HG03378 (cell line): Measurements from ENCODE around the gene SPACA6.
A peak's percentile ranks its signal among the peaks of the same experiment; 100 is the strongest.

Source experiments
- ATAC-seq: cut with Tn5 transposase; IDR thresholded peaks from one replicate; pipeline ENCODE4 v1.9.1; 2021; ENCODE audit warnings: mild to moderate bottlenecking, moderate library complexity; ENCODE audit not compliant: unreplicated experiment

The SPACA6 gene

DNA sequence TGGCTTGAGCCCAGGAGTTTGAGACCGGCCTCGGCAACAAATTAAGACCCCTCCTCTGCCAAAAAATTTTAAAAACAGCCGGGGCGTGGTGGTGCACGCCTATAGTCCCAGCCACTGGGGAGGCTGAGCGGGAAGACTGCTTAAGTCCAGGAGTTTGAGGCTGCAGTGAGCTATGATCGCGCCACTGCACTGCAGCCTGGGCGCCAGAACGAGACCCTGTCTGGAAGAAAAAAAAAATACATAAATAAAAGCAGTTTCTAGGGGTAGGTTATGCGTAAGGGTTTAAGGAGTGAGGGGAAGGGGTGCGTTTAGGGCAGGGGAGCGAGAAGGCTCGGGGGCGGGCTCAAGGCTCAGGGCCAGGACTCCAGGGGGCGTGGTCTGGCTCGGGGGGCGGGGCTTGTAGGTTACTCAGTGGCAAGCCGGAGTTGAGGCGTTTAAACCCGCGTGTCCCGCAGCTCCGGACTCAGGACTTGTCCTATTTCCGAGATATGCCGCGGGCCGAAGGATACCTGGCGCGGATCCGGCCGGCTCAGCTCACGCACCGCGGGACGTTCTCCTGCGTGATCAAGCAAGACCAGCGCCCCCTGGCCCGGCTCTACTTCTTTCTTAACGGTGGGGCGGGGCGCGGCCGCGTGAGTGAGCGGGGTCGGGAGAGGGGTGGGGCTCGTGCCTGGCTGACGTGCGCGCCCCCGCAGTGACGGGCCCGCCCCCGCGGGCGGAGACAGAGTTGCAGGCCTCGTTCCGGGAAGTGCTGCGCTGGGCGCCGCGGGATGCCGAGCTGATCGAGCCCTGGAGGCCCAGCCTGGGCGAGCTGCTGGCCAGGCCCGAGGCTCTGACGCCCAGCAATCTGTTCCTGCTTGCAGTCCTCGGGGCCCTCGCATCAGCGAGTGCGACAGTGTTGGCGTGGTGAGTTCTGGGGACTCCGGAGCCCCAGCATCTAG is 10.7 kb downstream of the SPACA6 start:
- ATAC-seq: peak; percentile 82

DNA sequence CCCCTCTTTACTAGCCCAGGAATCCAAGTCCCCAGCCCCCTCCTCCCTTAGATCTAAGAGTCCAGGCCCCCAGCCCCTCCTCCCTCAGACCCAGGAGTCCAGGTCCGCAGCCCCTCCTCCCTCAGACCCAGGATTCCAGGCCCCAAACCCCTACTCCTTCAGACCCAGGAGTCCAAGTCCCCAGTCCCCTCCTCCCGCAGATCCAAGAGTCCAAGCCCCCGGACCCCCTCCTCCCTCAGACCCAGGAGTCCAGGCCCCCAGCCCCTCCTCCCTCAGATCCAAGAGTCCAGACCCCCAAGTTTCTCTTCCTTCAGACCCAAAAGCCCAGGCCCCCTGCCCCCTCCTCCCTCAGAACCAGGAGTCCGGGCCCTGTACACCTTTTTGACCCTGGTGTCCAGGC is 11.5 kb downstream of the SPACA6 start:
- ATAC-seq: no peak

DNA sequence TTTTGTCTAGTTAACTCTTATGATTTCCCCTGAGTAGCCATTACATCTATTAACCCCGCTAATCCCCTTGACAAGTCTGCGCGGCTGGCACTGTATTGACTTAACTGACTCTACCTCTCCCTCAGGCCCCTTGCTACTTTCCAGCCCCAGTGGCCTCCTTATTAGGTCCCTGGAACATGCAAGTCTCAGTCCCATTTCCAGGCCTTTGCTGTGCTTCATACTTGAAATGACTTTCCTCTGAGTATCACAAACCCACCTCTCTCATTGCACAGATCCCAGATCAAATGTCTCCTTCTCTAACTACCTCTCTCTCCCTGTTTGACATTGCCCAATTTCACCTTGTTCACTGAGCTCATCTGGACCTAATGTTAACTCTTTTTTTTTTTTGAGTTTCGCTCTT is 13.2 kb downstream of the SPACA6 start:
- no peak for ATAC-seq

DNA sequence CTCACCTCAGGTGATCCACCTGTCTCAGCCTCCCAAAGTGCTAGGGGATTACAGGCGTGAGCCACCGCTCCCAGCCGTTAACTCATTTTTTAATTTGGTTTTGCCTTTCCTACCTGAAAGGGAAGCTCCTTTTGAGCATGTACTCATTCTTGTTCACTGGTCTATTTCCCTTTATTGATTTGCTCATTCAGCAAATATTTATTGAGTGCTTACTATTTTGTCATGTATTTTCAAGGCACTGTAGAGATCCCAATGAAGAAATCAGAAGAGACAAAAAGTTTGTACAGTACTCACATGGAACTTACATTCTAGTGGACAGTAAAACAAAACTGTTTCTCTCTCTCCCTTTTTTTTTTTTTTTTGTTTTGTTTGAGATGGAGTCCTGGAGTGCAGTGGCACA is 13.8 kb downstream of the SPACA6 start:
- no peak for ATAC-seq

DNA sequence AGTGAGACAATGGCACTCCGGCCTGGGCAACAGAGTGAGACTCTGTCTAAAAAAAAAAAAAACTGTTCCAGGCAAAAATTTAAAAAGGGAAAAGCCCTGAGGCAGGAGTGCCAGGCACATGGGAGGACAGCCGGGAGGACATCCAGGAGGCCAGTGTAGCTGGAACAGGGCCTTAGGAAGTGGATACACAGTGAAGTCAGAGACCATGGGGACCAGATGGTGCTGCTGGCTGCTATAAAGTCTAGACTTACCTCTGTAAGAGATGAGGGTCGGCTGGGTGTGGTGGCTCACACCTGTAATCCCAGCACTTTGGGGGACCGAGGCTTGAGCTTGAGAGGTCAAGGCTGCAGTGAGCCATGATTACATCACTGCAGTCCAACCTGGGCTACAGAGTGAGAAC is 15.7 kb downstream of the SPACA6 start:
- ATAC-seq: no peak

DNA sequence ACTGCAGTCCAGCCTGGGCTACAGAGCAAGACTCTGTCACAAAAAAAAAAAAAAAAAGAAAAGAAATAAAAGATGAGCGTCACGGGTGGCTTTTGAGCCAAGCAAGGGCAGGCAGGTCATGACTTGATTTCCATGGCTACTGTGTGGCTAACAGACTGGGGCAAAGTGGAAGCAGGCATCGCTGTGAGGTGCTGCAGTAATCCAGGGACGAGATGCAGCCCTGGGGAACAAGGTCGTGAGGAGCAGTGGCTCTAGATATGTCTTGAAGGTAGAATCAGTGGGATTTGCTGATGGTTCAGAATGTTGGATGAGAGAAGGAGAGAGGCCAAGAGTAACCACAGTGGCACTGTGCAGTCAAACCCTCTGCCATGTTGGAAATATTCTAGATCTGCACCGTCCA is 16.4 kb downstream of the SPACA6 start:
- no peak for ATAC-seq

DNA sequence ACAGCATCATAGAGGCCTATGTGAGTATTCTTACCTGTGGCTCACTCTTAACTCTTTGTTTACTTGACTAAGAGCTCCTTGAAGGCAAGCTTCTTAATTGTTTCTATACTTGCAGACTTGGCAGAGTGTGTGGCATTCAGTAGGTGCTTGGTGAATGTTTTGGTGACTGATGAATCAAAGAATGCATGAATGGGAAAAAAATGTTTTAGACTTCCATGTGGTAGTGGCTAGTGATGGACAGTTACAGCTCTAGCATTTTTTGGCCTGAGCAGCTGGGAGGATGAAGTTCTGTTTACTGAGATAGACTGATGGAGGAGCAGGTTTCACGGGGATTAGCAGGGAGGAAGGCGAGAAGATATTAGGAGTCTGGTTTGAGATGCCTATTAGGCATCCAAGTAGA is 17.0 kb downstream of the SPACA6 start:
- no peak for ATAC-seq

DNA sequence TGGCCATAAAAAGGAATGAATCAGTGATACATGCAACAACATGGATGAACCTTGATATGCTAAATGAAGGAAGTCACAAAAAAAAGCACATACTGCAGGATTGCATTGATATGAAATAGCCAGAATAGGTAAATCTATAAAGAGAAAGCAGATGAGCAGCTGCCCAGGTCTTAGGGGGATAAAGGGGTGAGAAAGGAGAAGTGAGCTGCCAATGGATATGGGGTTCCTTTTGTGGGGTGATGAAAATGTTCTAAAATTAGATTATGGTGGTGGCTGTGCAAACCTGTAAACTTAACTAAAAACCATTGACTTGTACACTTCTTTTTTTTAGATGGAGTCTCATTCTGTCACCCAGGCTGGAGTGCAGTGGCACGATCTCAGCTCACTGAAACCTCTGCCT is 18.6 kb downstream of the SPACA6 start:
- no peak for ATAC-seq

DNA sequence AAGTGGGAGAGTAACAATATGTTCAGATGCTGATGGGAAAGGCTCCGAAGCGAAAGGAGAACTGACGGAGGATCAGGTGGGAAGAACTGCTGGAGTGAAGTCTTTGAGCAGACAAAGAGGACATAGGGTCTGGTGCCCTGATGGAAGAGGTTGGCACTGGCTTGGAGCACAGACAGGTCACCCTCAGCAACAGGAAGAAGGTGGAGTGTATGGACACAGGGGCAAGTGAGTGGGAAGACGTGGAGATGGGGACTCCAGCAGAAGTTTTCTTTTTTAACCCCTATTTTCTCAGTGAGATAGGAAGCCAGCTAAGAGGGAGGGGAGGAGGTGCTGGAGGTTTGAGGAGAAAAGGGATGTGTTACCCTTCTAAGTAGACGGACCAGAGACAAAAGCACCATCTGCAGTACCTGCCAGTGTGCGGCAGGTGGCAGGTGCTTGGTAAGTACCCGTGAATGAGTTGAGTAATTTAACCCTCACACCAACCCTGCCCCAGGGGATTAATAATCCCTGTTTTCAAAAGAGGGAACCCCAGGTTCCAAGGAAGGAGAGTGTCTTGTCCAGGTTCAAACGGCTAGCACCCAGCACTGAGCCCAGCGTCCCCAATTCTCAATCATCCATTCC is 19.4 kb downstream of the SPACA6 start:
- no peak for ATAC-seq

DNA sequence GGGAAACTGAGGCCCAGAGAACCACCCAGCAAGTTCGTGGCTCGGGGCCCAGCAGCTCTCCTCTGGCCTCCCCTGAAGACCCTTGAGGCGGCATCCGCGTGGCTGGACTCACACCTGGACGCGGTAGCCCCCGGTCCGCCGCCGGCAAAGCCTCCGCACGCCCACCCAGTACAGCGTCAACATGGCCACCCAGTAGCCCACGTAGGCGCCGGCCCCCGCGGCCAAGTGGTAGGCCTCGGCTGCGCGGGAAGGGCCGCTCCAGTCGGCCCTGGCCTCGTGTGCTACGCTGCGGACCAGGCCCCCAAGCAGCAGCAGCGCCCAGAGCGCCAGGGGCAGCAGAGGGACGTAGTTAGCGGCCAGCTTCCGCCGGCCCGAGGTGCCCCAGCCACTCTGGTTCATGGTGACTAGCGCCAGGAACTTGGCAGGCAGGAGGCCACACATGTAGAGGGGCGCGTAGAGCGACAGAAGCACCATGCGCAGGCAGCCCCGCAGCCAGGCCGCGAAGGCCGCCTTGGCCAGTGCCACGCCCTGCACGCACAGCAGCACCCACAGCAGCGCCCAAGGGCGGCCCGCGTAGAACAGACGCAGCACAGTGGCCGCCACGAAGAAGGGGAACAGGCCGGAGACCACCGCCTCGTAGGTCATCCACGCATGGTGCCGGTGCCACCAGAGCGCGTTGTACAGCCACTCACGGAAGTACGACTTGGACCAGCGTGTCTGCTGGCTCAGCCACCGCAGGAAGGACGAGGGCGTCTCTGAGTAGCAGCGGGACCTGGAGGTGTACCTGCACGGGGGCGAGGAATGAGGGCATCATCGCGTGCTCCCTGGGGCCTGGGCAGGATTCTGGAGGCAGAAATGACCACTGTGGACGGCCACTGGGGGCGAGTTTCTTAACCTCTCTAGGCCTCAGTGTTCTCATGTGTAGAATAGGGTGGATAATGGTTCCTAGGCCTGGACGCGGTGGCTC is 20.5 kb downstream of the SPACA6 start:
- no peak for ATAC-seq

DNA sequence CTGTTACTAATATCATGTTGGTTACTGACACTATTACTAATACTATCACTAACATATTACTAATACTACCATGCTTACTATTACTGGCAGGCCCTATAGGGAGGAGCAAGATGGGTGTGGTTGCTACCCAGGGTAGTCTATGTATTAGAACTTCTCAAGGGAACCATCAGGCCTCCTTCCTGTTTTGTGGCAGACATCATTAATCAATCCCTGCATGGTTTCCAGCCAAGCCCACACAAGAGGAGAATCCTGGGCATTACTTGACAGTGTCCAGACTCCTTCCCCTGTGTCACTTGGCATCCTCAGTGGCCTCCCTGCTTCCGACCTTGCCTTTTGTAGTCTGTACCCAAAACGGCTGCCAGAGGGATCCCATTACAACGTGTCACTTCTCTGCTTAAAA is 21.7 kb downstream of the SPACA6 start:
- ATAC-seq: no peak

DNA sequence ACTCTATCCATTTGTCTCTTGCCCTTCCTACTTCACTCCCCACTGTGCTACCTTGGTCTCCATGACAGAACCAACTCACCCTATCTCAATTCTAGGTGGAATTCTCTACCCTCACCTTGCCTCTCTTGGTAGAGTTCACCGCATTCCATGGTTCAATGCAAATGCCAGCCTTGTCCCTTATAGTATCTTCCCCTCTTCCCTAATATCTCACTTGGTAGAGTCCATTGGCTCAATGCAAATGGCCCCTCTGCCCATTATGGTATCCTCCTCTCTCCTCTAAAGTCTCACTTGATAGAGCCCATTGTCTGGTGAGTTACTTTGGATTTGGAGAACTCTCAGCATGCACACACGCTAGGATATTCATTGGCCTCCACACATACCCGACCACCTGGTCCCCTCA is 22.7 kb downstream of the SPACA6 start:
- ATAC-seq: no peak

DNA sequence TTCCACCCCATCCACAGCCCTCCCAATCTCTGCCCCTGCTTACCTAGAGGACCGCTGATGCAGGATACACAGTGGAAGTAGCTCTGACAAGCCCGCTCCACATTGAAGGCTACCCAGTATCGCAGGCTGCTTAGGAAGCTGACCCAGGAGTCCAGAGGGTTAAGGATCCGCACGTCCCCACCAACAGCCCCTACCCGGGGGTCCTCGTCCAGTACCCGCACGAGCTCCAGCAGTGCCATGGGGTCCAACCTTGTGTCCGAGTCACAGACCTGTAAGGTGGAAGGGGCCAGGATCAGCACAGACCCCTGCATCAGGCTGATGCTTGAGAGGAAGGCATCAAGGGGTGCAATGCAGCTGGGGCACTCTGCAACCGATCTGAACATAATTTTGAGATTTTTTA is 23.8 kb downstream of the SPACA6 start:
- ATAC-seq: no peak

DNA sequence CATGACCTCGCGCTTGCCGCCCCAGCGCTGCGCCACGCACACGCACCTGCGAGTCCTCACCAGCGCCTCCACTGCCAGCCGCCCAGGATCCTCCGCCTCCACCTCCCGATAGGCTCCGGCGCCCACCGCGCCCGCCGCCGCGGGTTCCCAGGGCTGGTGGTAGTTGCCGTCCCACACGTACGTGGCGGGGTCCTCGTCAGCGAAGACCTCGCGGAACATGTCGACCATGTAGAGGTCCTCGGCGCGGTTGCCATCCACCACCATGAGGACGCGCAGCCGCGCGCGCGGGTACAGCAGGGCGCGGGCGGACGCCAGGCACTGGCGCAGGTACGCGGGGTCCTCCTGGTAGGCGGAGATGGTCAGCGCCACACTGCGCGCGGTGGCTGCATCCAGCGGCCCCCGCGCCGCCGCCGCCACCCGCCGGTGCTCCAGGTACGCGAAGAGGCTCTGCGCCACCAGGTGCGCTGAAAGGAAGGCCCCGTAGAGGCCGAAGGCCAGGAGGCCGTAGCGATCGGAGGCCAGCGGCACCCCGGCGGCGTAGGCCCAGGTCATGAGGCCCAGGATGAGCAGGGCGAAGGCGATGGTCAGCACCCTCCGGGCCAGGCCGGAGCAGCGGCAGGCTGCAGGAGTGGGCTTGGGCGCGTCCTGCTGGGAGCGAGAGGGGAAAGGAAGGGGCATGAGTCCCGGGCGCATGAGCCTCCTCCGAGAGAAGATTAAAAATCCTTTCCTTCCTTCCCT is 26.3 kb downstream of the SPACA6 start:
- ATAC-seq: no peak

DNA sequence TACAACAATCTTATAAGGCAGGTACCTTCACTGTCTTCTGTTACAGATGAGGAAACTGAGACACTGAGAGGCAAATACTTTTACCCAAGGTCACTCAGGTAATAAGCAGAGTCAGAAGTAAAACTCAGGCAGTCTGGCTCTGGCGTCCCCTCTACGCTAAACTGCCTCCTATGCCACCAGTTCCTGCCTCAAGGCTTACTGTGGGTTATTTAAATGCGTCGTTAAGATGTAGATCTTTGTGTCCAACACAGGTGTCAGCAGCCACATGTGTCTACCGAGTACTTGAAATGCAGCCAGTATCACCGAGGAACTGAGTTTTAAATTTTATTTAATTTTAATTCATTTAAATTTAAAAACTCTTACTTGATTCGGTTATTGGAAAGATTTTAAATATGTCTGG is 28.8 kb downstream of the SPACA6 start:
- no peak for ATAC-seq

DNA sequence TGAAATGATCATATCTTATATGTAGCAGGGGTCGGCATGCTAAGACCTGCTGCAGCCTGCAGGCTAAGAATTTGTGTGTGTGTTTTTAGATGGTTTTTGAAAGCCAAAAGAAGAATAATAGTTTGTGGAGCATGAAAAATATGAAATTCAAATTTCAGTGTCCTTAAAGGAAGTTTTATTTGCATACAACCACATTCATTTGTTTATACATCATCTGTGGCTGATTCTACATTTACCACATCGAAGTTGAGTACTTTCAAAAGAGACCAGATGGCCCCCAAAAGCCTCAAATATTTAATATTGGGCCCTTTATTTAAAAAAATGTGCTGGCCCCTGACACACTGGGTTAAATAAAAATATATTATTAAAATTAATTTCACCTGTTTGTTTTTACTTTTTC is 29.4 kb downstream of the SPACA6 start:
- ATAC-seq: no peak

DNA sequence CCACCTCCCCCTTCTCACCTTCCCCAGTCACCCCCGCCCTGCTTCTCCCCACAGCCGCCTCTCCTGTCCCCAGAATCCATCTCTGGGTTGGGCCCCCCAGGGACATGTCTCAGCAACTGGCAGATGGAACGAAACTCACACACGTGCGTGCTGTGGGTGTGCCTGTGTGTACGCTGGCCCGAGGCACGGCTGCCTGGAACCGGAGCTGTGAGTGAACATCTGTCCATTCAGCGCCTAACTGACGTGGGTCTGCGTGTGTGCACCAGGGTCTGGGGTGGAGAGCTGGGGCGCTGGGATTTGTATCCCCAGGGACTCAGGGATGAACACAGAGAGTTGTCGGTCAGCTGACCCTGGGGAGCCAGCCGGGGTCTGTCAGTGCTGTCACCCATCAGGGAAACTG is 31.4 kb downstream of the SPACA6 start:
- no peak for ATAC-seq

DNA sequence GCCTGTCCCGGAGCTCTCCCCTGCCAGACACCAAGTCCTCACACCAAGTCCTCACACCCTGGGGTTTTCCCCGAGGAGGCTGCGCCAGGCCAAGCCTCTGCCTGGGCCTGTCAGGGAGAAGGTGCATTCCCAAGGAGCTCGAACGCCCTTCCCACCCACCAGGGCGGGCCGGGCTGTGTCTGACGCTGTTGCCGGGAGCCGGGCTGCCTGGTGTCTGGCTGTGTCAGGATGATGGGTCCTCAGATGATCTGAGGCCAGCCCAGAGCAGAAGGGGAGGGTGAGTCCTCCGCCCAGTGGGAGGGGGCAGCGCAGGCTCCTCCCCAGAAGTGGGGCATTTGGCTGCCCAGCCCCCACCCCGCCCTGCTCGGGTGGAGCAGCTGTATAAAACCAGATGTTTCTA is 32.9 kb downstream of the SPACA6 start:
- no peak for ATAC-seq

DNA sequence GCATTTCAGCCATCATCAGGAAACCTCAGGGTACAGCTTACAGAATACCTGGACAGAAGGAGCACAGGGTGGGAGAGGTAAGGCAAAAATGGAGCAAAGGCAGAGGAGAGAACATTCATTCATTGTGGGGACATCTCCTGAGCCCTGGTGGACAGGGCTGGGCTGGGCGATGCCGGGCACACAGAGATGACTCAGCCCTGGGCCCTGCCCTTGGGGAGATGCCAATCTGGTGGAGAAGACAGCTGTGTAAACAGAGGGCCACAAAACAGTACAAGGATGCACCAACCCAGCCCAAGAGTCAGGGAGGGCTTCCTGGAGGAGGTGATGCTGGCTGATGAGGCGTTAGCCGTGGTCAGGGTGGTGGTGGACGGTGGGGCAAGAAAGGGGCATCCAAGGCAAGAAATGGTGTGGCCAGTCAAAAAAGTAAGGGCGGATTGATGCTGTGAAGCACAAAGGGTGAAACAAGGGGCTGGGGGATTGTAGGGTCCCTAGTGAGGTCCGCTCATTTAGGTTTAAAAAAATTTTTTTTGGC is 34.3 kb downstream of the SPACA6 start:
- no peak for ATAC-seq

DNA sequence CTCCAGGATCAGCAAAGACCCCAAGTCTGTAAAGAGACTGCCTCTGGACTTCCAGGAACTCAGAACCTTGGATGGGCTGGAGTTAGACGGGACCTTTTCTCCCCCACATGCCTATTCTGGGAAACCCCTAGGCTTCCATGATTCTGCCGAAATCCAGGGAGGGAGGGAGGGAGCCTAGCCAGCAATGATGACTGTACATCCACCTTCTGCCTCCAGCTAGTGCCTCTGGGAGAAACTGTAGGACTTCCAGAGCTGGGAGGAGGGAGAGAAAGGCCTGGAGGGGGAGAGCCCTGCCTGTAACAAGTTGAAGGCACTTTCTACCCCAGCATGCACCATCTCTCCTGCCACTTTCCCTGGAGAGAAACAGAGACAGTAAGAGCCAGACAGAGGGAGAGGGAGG is 36.7 kb downstream of the SPACA6 start:
- no peak for ATAC-seq
